ENCODE results near the gene FBXW5. TPM values are rescaled to one million over a fixed set of nuclear protein-coding genes. Genes with fewer than 3 reads are reported as not detected.
A peak's percentile ranks its signal among the peaks of the same experiment; 100 is the strongest.

The FBXW5 gene
- 60.6 and 82.0 TPM in 2 replicates for total RNA-seq (2013; cell fraction: nucleolus; rRNA removed)
- total RNA-seq (2014; rRNA removed) (84.3 and 97.3 TPM in 2 replicates), total RNA-seq (2014; rRNA removed; fragmentation: Illumina TruSeq; extraction: Trizol) (11.7 and 15.5 TPM in 2 replicates), total RNA-seq (2021) (70.4 and 73.0 TPM in 2 replicates), polyA plus RNA-seq (2011; rRNA removed) (10.6 and 29.8 TPM in 2 replicates), polyA plus RNA-seq (2014; fragmentation: Illumina TruSeq; extraction: Trizol) (0.68 and 5.0 TPM in 2 replicates), polyA plus RNA-seq (2014; fragmentation: Nextera tagmentation; extraction: Ambion mirVana) (1 to 10 TPM in 1 of 2 experiments, under 1 TPM in 1; 0.21 to 1.4 TPM), polyA plus RNA-seq (2014; rRNA removed) (67.3 and 79.6 TPM in 2 replicates), polyA plus RNA-seq (2016; fragmentation: Nextera tagmentation; extraction: Ambion mirVana) (10 to 100 TPM; 59.2 to 63.4 TPM), polyA minus RNA-seq (2011; rRNA and poly(A)+ RNA removed) (42.2 and 81.4 TPM in 2 replicates), Bru-seq, nascent RNA (percentile 62 among the genes with signal in this experiment), BruChase-seq, experiment 1, labeled RNA remaining after a 6-hour chase (percentile 84 among the genes with signal in this experiment), BruChase-seq, experiment 2, labeled RNA remaining after a 2-hour chase (percentile 78 among the genes with signal in this experiment)
- polyA plus RNA-seq (2011; ENCODE audit: low read depth): 15.5 TPM
- polyA plus RNA-seq (2011; cell fraction: cytosol; rRNA removed): 60.0 and 119 TPM in 2 replicates
- 295 and 360 TPM in 2 replicates for polyA plus RNA-seq (2011; cell fraction: nucleus; rRNA removed)
- polyA plus RNA-seq (2012): 45.0 and 50.4 TPM in 2 replicates
- polyA minus RNA-seq (2011; cell fraction: cytosol; rRNA and poly(A)+ RNA removed): 67.9 and 75.6 TPM in 2 replicates
- polyA minus RNA-seq (2011; cell fraction: nucleus; rRNA and poly(A)+ RNA removed): 52.3 and 85.2 TPM in 2 replicates
- long read RNA-seq, experiment 1, transcript FBXW5-201 (9 exons, 2,274 nt): major isoform, 37 of 80 reads
- long read RNA-seq, experiment 1, partial matches to known transcripts: 24 of 80 reads
- long read RNA-seq, experiment 1, other reads (novel, unspliced or antisense): 18 of 80 reads
- long read RNA-seq, experiment 2, transcript FBXW5-201 (9 exons, 2,274 nt): major isoform, 5 of 12 reads
- long read RNA-seq, experiment 2, partial matches to known transcripts: 4 of 12 reads
- long read RNA-seq, experiment 2, other reads (novel, unspliced or antisense): 3 of 12 reads

- CTCF ChIA-PET: interaction anchor here (0.7 to 2.5 kb wide), 9 partner anchors 8 to 123 kb away, joined by 3 to 12 read pairs (median 3); partner anchors contain the start of genes AJM1 and TRAF2
- RAD21 ChIA-PET (ENCODE audit: unreplicated experiment): interaction anchor here (1.2 kb wide), 1 partner anchor 47 kb away, joined by 5 read pairs; no protein-coding TSS in a partner anchor
- Histone ChIP-seq H3K4me1 (ENCODE audit: control insufficient read depth, insufficient read depth, low read length) (peaks cover 4% of the 10 kb centered on the region), H3K4me3 (peak within 1 kb of the TSS; percentile 98), H3K79me2 (ENCODE audit: control insufficient read depth, insufficient read depth, low read length) (peaks cover 19% of the 10 kb centered on the region), H3K27me3 (replicated peaks in 1 of 2; ENCODE audit: control insufficient read depth in 2 of 2, insufficient read depth in 2 of 2, low read length in 1 of 2) (no peaks in the 10 kb centered on the region), H3K27ac (ENCODE audit: control insufficient read depth, insufficient read depth) (peak within 1 kb of the TSS; percentile 91), H3K36me3 (ENCODE audit: control insufficient read depth in 2 of 2, insufficient read depth in 2 of 2, low read length in 1 of 2) (peaks cover 0 to 26% of the 10 kb centered on the region in 2 experiments; a peak in 3 of 4 replicates), H2AFZ (ENCODE audit: control insufficient read depth, low read depth, low read length) (peak within 1 kb of the TSS; percentile 81), H3K9me3 (replicated peaks; ENCODE audit: control insufficient read depth, insufficient read depth, low read length) (no peaks in the 10 kb centered on the region), H3K9ac (ENCODE audit: control insufficient read depth, insufficient read depth, low read length) (peak within 1 kb of the TSS; percentile 85), H4K20me1 (ENCODE audit: control insufficient read depth, insufficient read depth) (no peaks in the 10 kb centered on the region), H3K4me2 (ENCODE audit: control insufficient read depth, insufficient read depth) (peak within 1 kb of the TSS; percentile 81)
- intact Hi-C loops (cut with micrococcal nuclease; ENCODE audit: unreplicated experiment) (loop anchor here (1.0 to 10.0 kb wide), 3 partner anchors 47 to 150 kb away; partner anchors contain the start of genes CCDC183, MAMDC4 and TMEM141), in situ Hi-C loops (cut with MboI) (loop anchor here (5.0 kb wide), 1 partner anchor 93 kb away; no protein-coding TSS in a partner anchor)
- no TSS peak for BruUV-seq (replicated peaks)
- DNase-seq (ENCODE audit: low read depth, low spot score) (peak; percentile 72), FAIRE-seq (peak; percentile 91), ATAC-seq (peak; percentile 78)
- WGBS (ENCODE audit: insufficient coverage, insufficient replicate concordance, low lambda C conversion rate, missing lambda C conversion rate): 2% methylated on average over 70 of the region's 74 CpGs
- SMC1A ChIA-PET (ENCODE audit: uncharacterized antibody, unreplicated experiment): interaction anchor here (0.8 kb wide), 1 partner anchor 154 kb away, joined by 3 read pairs; the partner anchor contains the start of gene TMEM141
- POLR2A ChIA-PET: interaction anchor here (1.2 to 2.5 kb wide), 3 partner anchors 43 to 97 kb away, joined by 5 to 6 read pairs (median 5); partner anchors contain the start of gene TRAF2
- TF ChIP-seq NFIC (IDR thresholded peaks at IDR 0.05; ENCODE audit: low read depth, low read length) (no peak), YBX1 (IDR thresholded peaks at IDR 0.05) (no peak), TBL1XR1 (IDR thresholded peaks at IDR 0.05; ENCODE audit: low read depth, low read length) (peak; percentile 46; the same call in 1 of the 2 replicates), E4F1 (IDR thresholded peaks at IDR 0.05; ENCODE audit: borderline replicate concordance, partially characterized antibody) (no peak), EZH2 (IDR thresholded peaks at IDR 0.05; ENCODE audit: borderline replicate concordance, control insufficient read depth, low read depth, low read length) (no peak), CREB1 (IDR thresholded peaks at IDR 0.05; ENCODE audit: low read depth) (no peak), BCL11A (IDR thresholded peaks at IDR 0.05; ENCODE audit: low read depth, low read length) (no peak), MEF2A (IDR thresholded peaks at IDR 0.05; ENCODE audit: insufficient read depth, low read depth, low read length) (peak; percentile 49; the same call in 1 of the 2 replicates), REST (IDR thresholded peaks at IDR 0.05; ENCODE audit: low read depth, low read length) (no peak), NR2C2 (IDR thresholded peaks at IDR 0.05; ENCODE audit: borderline replicate concordance, control insufficient read depth, insufficient read length, low read depth) (peak; percentile 82), HDGF (IDR thresholded peaks at IDR 0.05) (peak; percentile 72; the same call in 1 of the 2 replicates), RBBP5 (conservative IDR thresholded peaks at IDR 0.05) (no peak)
Measured at GRCh38 chr9:136944519-136945332, at the start of gene FBXW5, which contains the start of gene C8G. Gene FBXW5 (minus strand): TSS chr9:136944738. CDS start chr9:136944083, 655 bp downstream. Gene C8G (plus strand): TSS chr9:136945243. CDS start chr9:136945321, 78 bp downstream.
